K562 (cell line): ENCODE data around the gene CDKN3. TPM values are rescaled to one million over a fixed set of nuclear protein-coding genes. Genes with fewer than 3 reads are reported as not detected.
A peak's percentile ranks its signal among the peaks of the same experiment; 100 is the strongest.

Experiments
- ATAC-seq: fragments of 200-7000 bp; cut with Tn5 transposase; 3 replicates; pipeline ENCODE4 v1.9.1; 2020; ENCODE audit warnings: moderate library complexity
- BruUV-seq: library from RNA; stranded (reverse); fragments of 400-500 nt; replicated peaks from 2 replicates; lab custom pipeline; 2021; lab: Mats Ljungman, UMichigan
- CTCF ChIA-PET: fragments of 300-600 bp; formaldehyde crosslinking; extraction: SDS; loops from one replicate; lab custom pipeline; 2021; ENCODE audit warnings: low intra/inter-chr PET ratio; lab: Yijun Ruan, JAX
- POLR2A ChIA-PET: fragments of 300-600, 350-650 bp; sonication (Branson Sonifier 250); formaldehyde crosslinking; extraction: SDS; loops from one replicate; lab custom pipeline; 2021; ENCODE audit warnings: antibody characterized with exemption, inconsistent platforms; lab: Yijun Ruan, JAX
- DNase-seq, 4 experiments: peaks; one replicate each; pipeline versions ENCODE4 v3.0.0 to v3.0.0-alpha.2; 2011 to 2018; ENCODE audit warnings: low spot score in 3 of 4, mixed read lengths in 3 of 4; ENCODE audit errors: extremely low read depth in 1 of 4
- FAIRE-seq: peaks from 2 replicates; lab custom pipeline; 2011; peaks lifted over from hg19 to GRCh38; lab: Jason Lieb, UNC
- H2AFZ ChIP-seq: 2 replicates; pipeline ENCODE4 v1.6.0; 2011; ENCODE audit warnings: low read depth, low read length, control low read depth, inconsistent platforms
- H3K27ac ChIP-seq: fragments of 200-600 bp; 3 replicates; pipeline ENCODE4 v1.8.0; 2011; ENCODE audit warnings: low read depth, mild to moderate bottlenecking, control low read depth, inconsistent platforms, low read length, moderate library complexity, mixed read lengths; ENCODE audit errors: extremely low read depth
- H3K27me3 ChIP-seq, 2 experiments: fragments of 300-600 bp in 1 of 2; 2 replicates in 1 of 2; 3 replicates in 1 of 2; pipeline versions ENCODE4 v1.6.0 to v1.8.0; 2011; ENCODE audit warnings: inconsistent platforms in 2 of 2, low read length in 2 of 2, mild to moderate bottlenecking in 1 of 2, mixed read lengths in 1 of 2, moderate library complexity in 1 of 2; ENCODE audit not compliant: control insufficient read depth in 2 of 2, insufficient read depth in 2 of 2
- H3K36me3 ChIP-seq: fragments of 300-600 bp; 3 replicates; pipeline ENCODE4 v1.8.0; 2011; ENCODE audit warnings: mild to moderate bottlenecking, low read length, inconsistent platforms; ENCODE audit not compliant: control insufficient read depth, insufficient read depth
- H3K4me1 ChIP-seq, 2 experiments: fragments of 200-600 bp in 1 of 2; replicated peaks in 1 of 2; 2 replicates in 1 of 2; 3 replicates in 1 of 2; pipeline versions ENCODE4 v1.5.1 to v1.8.0; 2011; ENCODE audit warnings: inconsistent platforms in 2 of 2, low read length in 2 of 2, mild to moderate bottlenecking in 1 of 2, mixed read lengths in 1 of 2, moderate library complexity in 1 of 2; ENCODE audit not compliant: control insufficient read depth in 2 of 2, insufficient read depth in 2 of 2
- H3K4me2 ChIP-seq: 2 replicates; pipeline ENCODE4 v1.6.1; 2011; ENCODE audit warnings: low read length, control low read depth, inconsistent platforms, mixed read lengths; ENCODE audit not compliant: insufficient read depth
- H3K4me3 ChIP-seq: fragments of 200-600 bp; sonication (generic), shearing (Covaris generic); 2 replicates; pipeline ENCODE4 v1.5.1; 2016; ENCODE audit warnings: control low read depth, inconsistent platforms
- H3K79me2 ChIP-seq: fragments of 200-600 bp; 3 replicates; pipeline ENCODE4 v1.8.0; 2011; ENCODE audit warnings: low read length, inconsistent platforms; ENCODE audit not compliant: control insufficient read depth, insufficient read depth
- H3K9ac ChIP-seq, 2 experiments: 2 replicates each; pipeline versions ENCODE4 v1.6.0 to v1.6.1; 2011; ENCODE audit warnings: low read depth in 2 of 2, low read length in 2 of 2, control low read depth in 1 of 2, inconsistent platforms in 1 of 2, mild to moderate bottlenecking in 1 of 2, mixed read lengths in 1 of 2; ENCODE audit not compliant: insufficient read depth in 1 of 2
- H3K9me1 ChIP-seq: one replicate; pipeline ENCODE4 v1.6.0; 2011; ENCODE audit warnings: inconsistent platforms, mild to moderate bottlenecking, low read length, moderate library complexity; ENCODE audit not compliant: control insufficient read depth, insufficient read depth
- H3K9me3 ChIP-seq: replicated peaks from 2 replicates; pipeline ENCODE4 v1.5.1; 2011; ENCODE audit warnings: low read depth, low read length, inconsistent platforms; ENCODE audit not compliant: control insufficient read depth, insufficient read depth
- H4K20me1 ChIP-seq: replicated peaks from 2 replicates; pipeline ENCODE4 v1.6.1; 2011; ENCODE audit warnings: low read length, inconsistent platforms, mixed read lengths; ENCODE audit not compliant: control insufficient read depth, insufficient read depth
- ARNT ChIP-seq, 2 experiments: fragments of 450-650 bp; IDR thresholded peaks; 2 replicates each; pipeline ENCODE4 v1.6.1; 2016; ENCODE audit warnings: mild to moderate bottlenecking in 1 of 2
- BHLHE40 ChIP-seq: IDR thresholded peaks from 2 replicates; pipeline ENCODE4 v1.6.1; 2011; ENCODE audit warnings: low read length, improper control_type of control experiment
- HDAC2 ChIP-seq: fragments of 450-650 bp; IDR thresholded peaks from 2 replicates; pipeline ENCODE4 v1.6.1; 2016; ENCODE audit warnings: mild to moderate bottlenecking
- NFIC ChIP-seq: fragments of 450-650 bp; IDR thresholded peaks from 2 replicates; pipeline ENCODE4 v1.6.1; 2017; ENCODE audit warnings: mild to moderate bottlenecking, inconsistent platforms
- VEZF1 ChIP-seq: fragments of 200-800 bp; sonication (Bioruptor generic); IDR thresholded peaks from 2 replicates; pipeline ENCODE4 v1.6.1; 2017; ENCODE audit warnings: missing genetic modification characterization, missing compliant biosample characterization
- ZC3H4 ChIP-seq: sonication (generic); formaldehyde crosslinking; IDR thresholded peaks from 2 replicates; pipeline ENCODE4 v1.9.0; 2021; ENCODE audit warnings: missing genetic modification reagents, borderline replicate concordance
- WGBS: fragments of 100-300 bp; shearing (Covaris generic); methylation state at CpG from one replicate; pipeline ENCODE4 v1.1.6; 2016; ENCODE audit warnings: low coverage, mixed read lengths; ENCODE audit not compliant: insufficient coverage; ENCODE audit errors: missing lambda C conversion rate; 5-methylcytosine and 5-hydroxymethylcytosine counted together
- in situ Hi-C: fragments of 300-500 bp; cut with MboI; formaldehyde crosslinking; loops from 4 replicates; pipeline ENCODE4 v1.15.0; 2018; ENCODE audit warnings: inconsistent platforms, mixed read lengths
- intact Hi-C: fragments of 100-400 bp; cut with micrococcal nuclease; formaldehyde crosslinking; loops from 2 replicates; pipeline ENCODE4 v1.14.2; 2022
- polyA plus RNA-seq, 8 experiments: library from polyadenylated mRNA; depleted of rRNA in 4 of 8; stranded (reverse) in 5 of 8; unstranded in 3 of 8; fragments of >200 nt; fragmentation: Nextera tagmentation in 2 of 8; fragmentation: Illumina TruSeq in 1 of 8; extraction: Ambion mirVana in 2 of 8; extraction: Trizol in 1 of 8; gene quantifications; 2 replicates each; pipeline versions ENCODE4 v1.2.1 to v1.2.3, GENCODE V29; 2011 to 2014; ENCODE audit warnings: inconsistent platforms in 1 of 8, missing spikeins in 1 of 8
- total RNA-seq, 7 experiments: library from RNA; depleted of rRNA in 6 of 7; stranded (reverse); fragments of >200 nt in 6 of 7; fragmentation: Illumina TruSeq in 2 of 7; extraction: Trizol in 2 of 7; gene quantifications; 2 replicates each; pipeline versions ENCODE4 v1.2.1 to v1.2.3, GENCODE V29; 2011 to 2021; ENCODE audit warnings: low replicate concordance in 1 of 7

Gene CDKN3
- total and polyA plus RNA-seq, 9 of the 15 experiments (the other 6 are each of a cell fraction or from before 2014, with no cell fraction given), result 41.3 to 128 (median 70.7) TPM

GRCh38 chr14:54444681-54445080, 47.9 kb downstream of the CDKN3 start:
- Histone ChIP-seq H3K9me3 (no peaks in the 10 kb centered on the region), H3K4me3 (no peak overlapping the region), H3K9ac (no peak overlapping the region), H3K4me2 (no peak overlapping the region), H3K4me1 (peaks cover 4 to 8% of the 10 kb centered on the region in 2 experiments; a peak in 3 of 5 replicates), H3K79me2 (peaks cover 15% of the 10 kb centered on the region), H4K20me1 (no peaks in the 10 kb centered on the region), H3K27ac (no peak overlapping the region), H3K36me3 (peaks cover 3% of the 10 kb centered on the region; the same call in 1 of the 3 replicates), H2AFZ (no peak overlapping the region), H3K27me3 (no peaks in the 10 kb centered on the region), H3K9me1 (no peaks in the 10 kb centered on the region)
- TF ChIP-seq HDAC2, result no peak
- TF ChIP-seq ARNT (IDR thresholded peaks at IDR 0.05), result no peak
- no peak for ATAC-seq
- no peak for DNase-seq
- no peak for FAIRE-seq
- 35% methylated on average over 5 of the region's 7 CpGs for WGBS
- BruUV-seq, result no TSS peak
- in situ Hi-C loops, result no loop called here
- POLR2A ChIA-PET, result interaction anchor here (2.3 kb wide), 1 partner anchor 10 kb away, joined by 6 read pairs; no protein-coding TSS in a partner anchor
- intact Hi-C loops, result no loop called here
- CTCF ChIA-PET, result no interaction called here

GRCh38 chr14:54446161-54446693, 49.4 kb downstream of the CDKN3 start:
- CTCF ChIA-PET, result no interaction called here
- no TSS peak for BruUV-seq
- TF ChIP-seq VEZF1 (peak; percentile 34; the same call in 1 of the 2 replicates), NFIC (peak; percentile 38), BHLHE40 (peak; percentile 59), ZC3H4 (no peak)

More at GRCh38 chr14:54446161-54446693, 49.4 kb downstream of the CDKN3 start:
- in situ Hi-C loops (no loop called here), intact Hi-C loops (no loop called here)
- 7% methylated on average over 3 of the region's 5 CpGs for WGBS
- no peaks in the 10 kb centered on the region for H3K79me2 ChIP-seq
- H3K9me3 ChIP-seq, result no peaks in the 10 kb centered on the region
- no peak overlapping the region for H3K9ac ChIP-seq
- DNase-seq, result peak in 1 of 4 experiments; percentile 6
- H4K20me1 ChIP-seq, result no peaks in the 10 kb centered on the region
- H3K27me3 ChIP-seq, result no peaks in the 10 kb centered on the region
- H3K4me3 ChIP-seq, result no peak overlapping the region
- no peaks in the 10 kb centered on the region for H3K36me3 ChIP-seq
- no peak overlapping the region; the same call in 1 of the 2 replicates for H3K4me2 ChIP-seq
- H3K27ac ChIP-seq, result no peak overlapping the region
- no peak for FAIRE-seq
- POLR2A ChIA-PET, result interaction anchor here (1.4 kb wide), 1 partner anchor 22 kb away, joined by 3 read pairs; no protein-coding TSS in a partner anchor
- peaks cover 0 to 3% of the 10 kb centered on the region in 2 experiments; a peak in 2 of 5 replicates for H3K4me1 ChIP-seq
- H3K9me1 ChIP-seq, result no peaks in the 10 kb centered on the region
- no peak overlapping the region for H2AFZ ChIP-seq
- ATAC-seq, result no peak
